GM12864 (cell line): ENCODE measurements around the gene PXT1.

Experiments used
- DNase-seq: peaks from one replicate; pipeline ENCODE4 v3.0.0-alpha.2; 2011; ENCODE audit warnings: low read depth
- H3K4me3 ChIP-seq: 2 replicates; pipeline ENCODE4 v1.5.1; 2011; ENCODE audit warnings: mild to moderate bottlenecking, low read depth, low read length, control low read depth
- TF ChIP-seq, protein P1 (sequence below): IDR thresholded peaks from 2 replicates; pipeline ENCODE4 v1.5.1; 2011; ENCODE audit warnings: low read depth, mild to moderate bottlenecking, moderate library complexity, low read length, control low read depth, inconsistent platforms; ENCODE audit errors: missing control alignments

The PXT1 gene

GRCh38 chr6:36372088-36372487 lies 70.6 kb downstream of the PXT1 start:
- TF ChIP-seq, protein P1, sequence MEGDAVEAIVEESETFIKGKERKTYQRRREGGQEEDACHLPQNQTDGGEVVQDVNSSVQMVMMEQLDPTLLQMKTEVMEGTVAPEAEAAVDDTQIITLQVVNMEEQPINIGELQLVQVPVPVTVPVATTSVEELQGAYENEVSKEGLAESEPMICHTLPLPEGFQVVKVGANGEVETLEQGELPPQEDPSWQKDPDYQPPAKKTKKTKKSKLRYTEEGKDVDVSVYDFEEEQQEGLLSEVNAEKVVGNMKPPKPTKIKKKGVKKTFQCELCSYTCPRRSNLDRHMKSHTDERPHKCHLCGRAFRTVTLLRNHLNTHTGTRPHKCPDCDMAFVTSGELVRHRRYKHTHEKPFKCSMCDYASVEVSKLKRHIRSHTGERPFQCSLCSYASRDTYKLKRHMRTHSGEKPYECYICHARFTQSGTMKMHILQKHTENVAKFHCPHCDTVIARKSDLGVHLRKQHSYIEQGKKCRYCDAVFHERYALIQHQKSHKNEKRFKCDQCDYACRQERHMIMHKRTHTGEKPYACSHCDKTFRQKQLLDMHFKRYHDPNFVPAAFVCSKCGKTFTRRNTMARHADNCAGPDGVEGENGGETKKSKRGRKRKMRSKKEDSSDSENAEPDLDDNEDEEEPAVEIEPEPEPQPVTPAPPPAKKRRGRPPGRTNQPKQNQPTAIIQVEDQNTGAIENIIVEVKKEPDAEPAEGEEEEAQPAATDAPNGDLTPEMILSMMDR: no peak
- no peak for DNase-seq
- H3K4me3 ChIP-seq: no peak overlapping the region

- TF ChIP-seq, protein P1: no peak
- H3K4me3 ChIP-seq: no peak overlapping the region
Observed at GRCh38 chr6:36371211-36371610, 71.4 kb downstream of the PXT1 start.

GRCh38 chr6:36370638-36371037 lies 72.0 kb downstream of the PXT1 start:
- DNase-seq: no peak
- TF ChIP-seq, protein P1: no peak
- no peak overlapping the region for H3K4me3 ChIP-seq

More at GRCh38 chr6:36371211-36371610, 71.4 kb downstream of the PXT1 start:
- no peak for DNase-seq

DNA sequence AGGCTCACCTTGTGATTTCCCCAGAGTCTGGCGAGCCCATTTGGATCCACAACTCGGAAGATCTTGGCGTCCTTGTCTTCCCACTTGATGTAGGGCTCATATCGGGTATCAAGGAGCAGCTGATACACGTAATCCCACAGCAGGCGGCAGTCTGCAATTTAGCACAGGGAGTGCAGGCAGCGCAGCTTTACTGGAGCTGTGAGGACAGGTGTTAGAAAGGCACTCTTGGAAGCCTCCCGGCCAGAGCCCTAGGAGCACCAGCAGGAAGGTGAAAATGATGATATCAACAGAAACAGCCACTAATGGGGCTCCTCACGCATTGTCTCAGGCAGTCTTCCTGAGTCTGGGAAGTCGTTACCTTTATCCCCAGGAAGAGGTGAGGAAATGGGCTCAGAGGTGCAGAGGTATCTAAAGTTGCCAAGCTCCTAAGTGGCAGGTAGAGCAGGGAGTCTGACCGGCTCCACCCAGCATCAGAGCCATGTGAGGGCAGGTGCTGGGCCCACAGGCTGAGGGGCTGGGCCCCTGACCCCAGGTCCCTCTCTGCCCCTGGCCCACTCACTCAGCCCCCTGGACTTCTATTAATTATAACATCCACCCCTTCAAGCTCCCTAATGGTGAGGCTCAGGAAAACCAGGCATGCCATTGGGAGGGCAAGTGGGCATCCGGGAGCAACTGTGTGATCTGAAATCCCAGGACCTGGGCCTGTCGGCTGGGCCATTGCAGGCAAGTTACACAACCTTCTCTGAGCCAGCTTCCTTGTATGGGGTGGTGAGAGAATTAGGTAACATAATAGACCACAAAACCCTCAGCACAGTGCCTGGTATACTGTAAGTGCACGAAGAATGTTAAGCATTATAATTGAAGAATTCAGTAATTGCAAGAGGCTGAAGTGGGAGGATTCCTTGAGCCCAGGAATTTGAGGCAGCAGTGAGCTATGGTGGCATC lies 73.5 kb downstream of the PXT1 start:
- DNase-seq: no peak
- TF ChIP-seq, protein P1: no peak
- H3K4me3 ChIP-seq: no peak overlapping the region

GRCh38 chr6:36368421-36368820 lies 74.2 kb downstream of the PXT1 start:
- no peak for DNase-seq
- TF ChIP-seq, protein P1: no peak
- H3K4me3 ChIP-seq: no peak overlapping the region

DNA sequence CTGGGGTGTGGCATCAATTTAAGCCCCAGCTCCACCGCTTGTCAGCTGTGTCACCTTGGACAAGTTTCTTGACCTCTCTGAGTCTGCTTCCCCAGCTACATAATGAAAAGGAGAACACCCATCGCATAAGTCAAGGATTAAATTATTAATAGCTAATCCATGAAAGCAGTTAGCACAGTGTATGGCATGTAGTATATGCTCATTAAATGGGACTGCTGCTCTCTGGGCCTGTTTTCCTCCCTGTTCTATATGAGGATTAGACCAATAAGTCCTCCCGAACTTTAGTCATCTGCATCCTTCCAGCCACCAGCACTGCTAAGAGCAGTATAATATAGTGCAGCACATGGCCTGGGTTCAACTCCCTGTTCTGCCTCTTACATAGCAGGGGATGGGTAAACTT lies 74.9 kb downstream of the PXT1 start:
- DNase-seq: no peak
- TF ChIP-seq, protein P1: no peak
- no peak overlapping the region for H3K4me3 ChIP-seq
